ENCODE results near the gene RIMS4.

Gene RIMS4

DNA sequence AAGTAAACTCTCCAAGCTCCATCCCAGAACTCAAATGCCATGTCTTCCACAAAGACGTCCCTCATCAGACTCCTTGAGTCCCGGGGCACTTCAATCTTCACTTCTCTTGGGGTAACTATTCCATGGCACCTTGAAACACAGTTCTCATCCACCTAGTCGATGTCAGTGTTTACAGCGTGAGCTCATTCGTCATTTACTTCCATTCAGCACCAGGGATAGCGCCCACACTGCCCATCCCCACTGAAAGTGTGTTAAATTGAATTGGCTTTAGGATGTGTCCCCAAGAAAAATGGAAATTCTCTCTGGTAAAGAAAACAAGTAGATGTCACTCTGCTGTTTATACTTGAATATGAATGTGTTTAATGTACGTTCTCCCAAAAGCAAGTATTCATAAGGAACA lies 33.4 kb downstream of the RIMS4 start:
- TF ChIP-seq, protein P1, sequence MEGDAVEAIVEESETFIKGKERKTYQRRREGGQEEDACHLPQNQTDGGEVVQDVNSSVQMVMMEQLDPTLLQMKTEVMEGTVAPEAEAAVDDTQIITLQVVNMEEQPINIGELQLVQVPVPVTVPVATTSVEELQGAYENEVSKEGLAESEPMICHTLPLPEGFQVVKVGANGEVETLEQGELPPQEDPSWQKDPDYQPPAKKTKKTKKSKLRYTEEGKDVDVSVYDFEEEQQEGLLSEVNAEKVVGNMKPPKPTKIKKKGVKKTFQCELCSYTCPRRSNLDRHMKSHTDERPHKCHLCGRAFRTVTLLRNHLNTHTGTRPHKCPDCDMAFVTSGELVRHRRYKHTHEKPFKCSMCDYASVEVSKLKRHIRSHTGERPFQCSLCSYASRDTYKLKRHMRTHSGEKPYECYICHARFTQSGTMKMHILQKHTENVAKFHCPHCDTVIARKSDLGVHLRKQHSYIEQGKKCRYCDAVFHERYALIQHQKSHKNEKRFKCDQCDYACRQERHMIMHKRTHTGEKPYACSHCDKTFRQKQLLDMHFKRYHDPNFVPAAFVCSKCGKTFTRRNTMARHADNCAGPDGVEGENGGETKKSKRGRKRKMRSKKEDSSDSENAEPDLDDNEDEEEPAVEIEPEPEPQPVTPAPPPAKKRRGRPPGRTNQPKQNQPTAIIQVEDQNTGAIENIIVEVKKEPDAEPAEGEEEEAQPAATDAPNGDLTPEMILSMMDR (IDR thresholded peaks at IDR 0.05; ENCODE audit: borderline replicate concordance, insufficient read depth, low read depth, low read length) = no peak
- H3K4me3 ChIP-seq (ENCODE audit: low read depth, low read length) = no peak overlapping the region

- TF ChIP-seq, protein P1 (IDR thresholded peaks at IDR 0.05; ENCODE audit: borderline replicate concordance, insufficient read depth, low read depth, low read length) = no peak
- no peak overlapping the region for H3K4me3 ChIP-seq (ENCODE audit: low read depth, low read length)
Measured at GRCh38 chr20:44773070-44773829, 37.1 kb downstream of the RIMS4 start.

DNA sequence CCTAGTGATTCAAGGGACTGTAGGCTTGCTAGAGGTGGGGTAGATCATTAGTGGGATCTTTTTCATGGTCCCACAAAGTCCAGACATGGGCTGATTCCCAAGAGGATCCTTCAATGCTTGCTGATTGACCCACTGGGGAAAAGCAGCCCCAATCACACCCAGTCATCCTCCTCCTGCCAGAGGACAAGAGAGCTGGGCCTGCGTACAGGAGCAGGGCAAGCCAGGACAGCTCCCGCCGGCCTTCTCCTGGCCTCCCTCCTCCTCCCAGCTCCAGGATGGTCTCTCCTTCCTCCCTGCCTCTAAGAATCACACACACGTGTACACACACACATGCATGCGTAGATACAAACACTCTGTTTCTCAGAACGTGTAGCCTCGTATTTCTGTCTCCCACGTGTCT lies 37.7 kb downstream of the RIMS4 start:
- TF ChIP-seq, protein P1 (IDR thresholded peaks at IDR 0.05; ENCODE audit: borderline replicate concordance, insufficient read depth, low read depth, low read length) = no peak
- no peak overlapping the region for H3K4me3 ChIP-seq (ENCODE audit: low read depth, low read length)

DNA sequence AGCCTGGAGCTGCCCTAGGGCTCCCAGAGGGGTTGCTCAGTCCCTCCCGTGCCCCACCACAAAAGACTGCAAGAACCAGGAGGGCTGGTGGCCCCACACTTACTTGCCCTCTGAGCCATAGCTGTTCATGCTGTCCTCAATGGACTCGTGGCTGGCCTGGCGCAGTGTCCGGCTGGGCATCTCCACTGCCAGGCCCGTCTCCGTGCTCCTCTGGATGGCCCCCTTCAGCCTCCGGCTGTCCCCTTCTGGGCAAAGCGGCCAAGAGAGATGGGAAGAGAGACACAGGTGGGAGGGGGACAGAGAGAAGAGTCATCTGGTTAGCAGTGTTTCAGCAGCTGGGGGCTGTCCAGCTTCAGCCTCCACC lies 39.2 kb downstream of the RIMS4 start:
- TF ChIP-seq, protein P1 (IDR thresholded peaks at IDR 0.05; ENCODE audit: borderline replicate concordance, insufficient read depth, low read depth, low read length) = no peak
- H3K4me3 ChIP-seq (ENCODE audit: low read depth, low read length) = no peak overlapping the region

DNA sequence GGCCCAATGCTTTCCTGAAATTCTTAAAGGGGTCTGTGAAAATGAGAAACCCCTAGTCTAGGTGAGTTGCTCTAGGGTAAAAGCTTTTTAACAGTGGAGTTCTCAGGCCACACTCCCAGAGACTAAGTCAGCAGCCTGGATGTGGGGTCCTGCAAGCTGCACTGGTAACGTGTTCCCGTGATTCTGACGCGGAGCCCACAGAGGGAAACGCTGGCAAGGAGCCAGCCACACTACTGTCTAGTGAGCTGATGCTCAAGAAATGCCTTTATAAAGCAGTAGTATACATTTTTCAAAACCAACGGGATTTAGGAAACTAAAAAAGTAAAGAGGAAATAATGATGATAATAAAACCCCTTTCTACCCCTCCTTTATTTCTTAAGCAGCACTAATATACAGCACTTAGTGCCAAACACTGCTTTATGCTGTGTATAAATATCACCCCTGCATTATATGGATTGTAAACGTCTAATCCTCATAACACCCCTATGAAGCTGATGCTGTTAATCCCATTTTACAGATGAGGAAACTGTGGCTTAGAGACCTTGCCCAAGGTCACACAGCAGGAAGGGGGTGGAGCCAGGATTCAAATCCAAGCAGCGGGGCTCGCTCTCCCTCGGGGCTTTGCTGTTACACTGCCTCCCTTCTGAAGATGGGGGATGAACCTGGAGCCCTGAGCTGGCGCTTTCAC lies 39.7 kb downstream of the RIMS4 start:
- no peak overlapping the region for H3K4me3 ChIP-seq (ENCODE audit: low read depth, low read length)
- TF ChIP-seq, protein P1 (IDR thresholded peaks at IDR 0.05; ENCODE audit: borderline replicate concordance, insufficient read depth, low read depth, low read length) = no peak

- TF ChIP-seq, protein P1 (IDR thresholded peaks at IDR 0.05; ENCODE audit: borderline replicate concordance, insufficient read depth, low read depth, low read length) = no peak
- H3K4me3 ChIP-seq (ENCODE audit: low read depth, low read length) = no peak overlapping the region
Measured at GRCh38 chr20:44769481-44769863, 40.9 kb downstream of the RIMS4 start.
